Mammary epithelial cell (primary cell): ENCODE results near the gene SSBP3.

ENCODE experiments used
- EZH2 ChIP-seq: IDR thresholded peaks from 2 replicates; pipeline ENCODE4 v1.6.1; 2012; ENCODE audit warnings: low read length, inconsistent platforms, borderline replicate concordance
- TF ChIP-seq, protein P1 (sequence below), 2 donors: IDR thresholded peaks in 1 of 2; conservative IDR thresholded peaks in 1 of 2; 2 replicates each; pipeline ENCODE4 v1.5.1; 2011 to 2012; ENCODE audit warnings: inconsistent platforms in 2 of 2, low read length in 2 of 2, mild to moderate bottlenecking in 2 of 2, control low read depth in 1 of 2, low read depth in 1 of 2; ENCODE audit not compliant: insufficient read depth in 1 of 2; ENCODE audit errors: extremely low read depth in 1 of 2

DNA sequence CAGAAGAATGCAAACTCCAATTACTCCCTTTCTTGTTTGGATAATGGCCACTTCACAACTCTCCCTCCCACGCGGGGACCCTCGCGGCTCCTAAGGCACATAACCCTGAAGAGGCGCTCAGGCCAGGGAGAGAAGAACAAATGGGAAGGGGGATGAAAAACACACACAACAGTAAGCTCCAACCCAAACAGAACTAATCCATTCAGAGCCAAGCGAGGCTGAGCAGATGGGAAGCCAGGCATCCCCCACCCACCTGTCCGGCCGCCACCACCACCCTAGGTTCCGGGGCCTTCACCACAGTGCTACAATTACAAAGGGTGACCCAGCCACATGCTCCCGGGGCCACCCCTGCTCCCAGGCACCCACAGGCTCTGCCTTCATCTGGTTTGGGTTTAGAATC lies 104.7 kb downstream of the SSBP3 start:
- TF ChIP-seq, protein P1, sequence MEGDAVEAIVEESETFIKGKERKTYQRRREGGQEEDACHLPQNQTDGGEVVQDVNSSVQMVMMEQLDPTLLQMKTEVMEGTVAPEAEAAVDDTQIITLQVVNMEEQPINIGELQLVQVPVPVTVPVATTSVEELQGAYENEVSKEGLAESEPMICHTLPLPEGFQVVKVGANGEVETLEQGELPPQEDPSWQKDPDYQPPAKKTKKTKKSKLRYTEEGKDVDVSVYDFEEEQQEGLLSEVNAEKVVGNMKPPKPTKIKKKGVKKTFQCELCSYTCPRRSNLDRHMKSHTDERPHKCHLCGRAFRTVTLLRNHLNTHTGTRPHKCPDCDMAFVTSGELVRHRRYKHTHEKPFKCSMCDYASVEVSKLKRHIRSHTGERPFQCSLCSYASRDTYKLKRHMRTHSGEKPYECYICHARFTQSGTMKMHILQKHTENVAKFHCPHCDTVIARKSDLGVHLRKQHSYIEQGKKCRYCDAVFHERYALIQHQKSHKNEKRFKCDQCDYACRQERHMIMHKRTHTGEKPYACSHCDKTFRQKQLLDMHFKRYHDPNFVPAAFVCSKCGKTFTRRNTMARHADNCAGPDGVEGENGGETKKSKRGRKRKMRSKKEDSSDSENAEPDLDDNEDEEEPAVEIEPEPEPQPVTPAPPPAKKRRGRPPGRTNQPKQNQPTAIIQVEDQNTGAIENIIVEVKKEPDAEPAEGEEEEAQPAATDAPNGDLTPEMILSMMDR (conservative IDR thresholded peaks at IDR 0.05 in 1 of 2, IDR thresholded peaks at IDR 0.05 in 1 of 2; ENCODE audit: extremely low read depth in 1 of 2, insufficient read depth in 1 of 2, low read depth in 1 of 2, low read length in 2 of 2), result no peak
- TF ChIP-seq EZH2, result no peak
